AG04449 (cell line): ENCODE data around the gene DAAM2.

ENCODE experiments used
- CTCF ChIA-PET: fragments of 350-600 bp; formaldehyde crosslinking; extraction: SDS; loops from one replicate; lab custom pipeline; 2021; ENCODE audit warnings: antibody characterized with exemption; lab: Yijun Ruan, JAX
- POLR2A ChIA-PET: fragments of 400-600, 350-600 bp; formaldehyde crosslinking; extraction: SDS; loops from one replicate; lab custom pipeline; 2020; ENCODE audit warnings: antibody characterized with exemption, inconsistent platforms; lab: Yijun Ruan, JAX
- DNase-seq: peaks from one replicate; pipeline ENCODE4 v3.0.0-alpha.2; 2010; ENCODE audit warnings: low read depth, low spot score
- H3K4me3 ChIP-seq: 2 replicates; pipeline ENCODE4 v1.5.1; 2011; ENCODE audit warnings: low read depth, mild to moderate bottlenecking, control low read depth, low read length
- CTCF ChIP-seq: IDR thresholded peaks from one replicate; pipeline ENCODE4 v1.5.1; 2011; ENCODE audit warnings: mild to moderate bottlenecking, moderate library complexity, low read length, control low read depth, inconsistent platforms; ENCODE audit not compliant: insufficient read depth; ENCODE audit errors: missing control alignments

Gene DAAM2

GRCh38 chr6:39808346-39808745, 16.2 kb downstream of the DAAM2 start:
- no peak overlapping the region for H3K4me3 ChIP-seq
- DNase-seq = no peak
- TF ChIP-seq CTCF = no peak
- POLR2A ChIA-PET = no interaction called here
- CTCF ChIA-PET = no interaction called here

- TF ChIP-seq CTCF = no peak
- no peak for DNase-seq
- CTCF ChIA-PET = no interaction called here
- POLR2A ChIA-PET = no interaction called here
- H3K4me3 ChIP-seq = no peak overlapping the region
Measured at GRCh38 chr6:39808964-39809363, 16.8 kb downstream of the DAAM2 start.

- ChIA-PET CTCF (interaction anchor here (0.9 to 2.4 kb wide), 6 partner anchors 9 to 79 kb away, joined by 3 to 19 read pairs (median 3); no protein-coding TSS in a partner anchor), POLR2A (interaction anchor here (0.9 to 1.1 kb wide), 2 partner anchors 22 to 70 kb away, joined by 3 to 5 read pairs; no protein-coding TSS in a partner anchor)
- no peak for TF ChIP-seq CTCF
- no peak for DNase-seq
- no peak overlapping the region for H3K4me3 ChIP-seq
Measured at GRCh38 chr6:39811835-39812345, 19.7 kb downstream of the DAAM2 start.

- ChIA-PET CTCF (interaction anchor here (0.9 to 2.4 kb wide), 6 partner anchors 9 to 79 kb away, joined by 3 to 19 read pairs (median 3); no protein-coding TSS in a partner anchor), POLR2A (interaction anchor here (0.9 to 1.1 kb wide), 3 partner anchors 22 to 70 kb away, joined by 3 to 5 read pairs (median 5); no protein-coding TSS in a partner anchor)
- no peak overlapping the region for H3K4me3 ChIP-seq
- no peak for TF ChIP-seq CTCF
- DNase-seq = no peak
Measured at GRCh38 chr6:39812496-39812852, 20.3 kb downstream of the DAAM2 start.

- POLR2A ChIA-PET = interaction anchor here (0.9 to 1.1 kb wide), 3 partner anchors 23 to 69 kb away, joined by 3 to 5 read pairs (median 5); no protein-coding TSS in a partner anchor
- CTCF ChIA-PET = interaction anchor here (0.8 to 2.4 kb wide), 8 partner anchors 13 to 84 kb away, joined by 3 to 19 read pairs (median 4); no protein-coding TSS in a partner anchor
- no peak overlapping the region for H3K4me3 ChIP-seq
- peak; percentile 70 for DNase-seq
- TF ChIP-seq CTCF = peak; percentile 48
Measured at GRCh38 chr6:39812853-39813533, 20.8 kb downstream of the DAAM2 start.

GRCh38 chr6:39814236-39814635, 22.1 kb downstream of the DAAM2 start:
- ChIA-PET POLR2A (interaction anchor here (0.8 kb wide), 1 partner anchor 13 kb away, joined by 3 read pairs; no protein-coding TSS in a partner anchor), CTCF (interaction anchor here (0.8 to 1.8 kb wide), 6 partner anchors 10 to 82 kb away, joined by 3 to 6 read pairs (median 5); no protein-coding TSS in a partner anchor)
- no peak for TF ChIP-seq CTCF
- no peak overlapping the region for H3K4me3 ChIP-seq
- no peak for DNase-seq
